B cell (primary cell): ENCODE results near the gene MAPRE2. TPM values are rescaled to one million over a fixed set of nuclear protein-coding genes. Genes with fewer than 3 reads are reported as not detected.

Experiments
- ATAC-seq: fragments of 200-7000 bp; cut with Tn5 transposase; one replicate; pipeline ENCODE4 v1.10.0; 2021; ENCODE audit warnings: low read depth, mild to moderate bottlenecking, moderate number of reproducible peaks, moderate library complexity
- CTCF ChIA-PET: fragments of 350-600 bp; sonication (Branson Sonifier 250); formaldehyde crosslinking; loops from one replicate; lab custom pipeline; 2021; ENCODE audit warnings: antibody characterized with exemption, inconsistent platforms; lab: Charles Lee
- POLR2A ChIA-PET: fragments of 350-600 bp; sonication (Branson Sonifier 250); formaldehyde crosslinking; loops from one replicate; lab custom pipeline; 2021; ENCODE audit warnings: antibody characterized with exemption; lab: Charles Lee
- DNase-seq: peaks from one replicate; pipeline ENCODE4 v3.0.0; 2013
- H2AFZ ChIP-seq: 2 replicates; pipeline ENCODE4 v1.6.1; 2012; ENCODE audit warnings: mild to moderate bottlenecking, low read depth, low read length; ENCODE audit not compliant: insufficient read depth, poor library complexity, severe bottlenecking
- H3K27ac ChIP-seq, 2 donors: 1 replicate in 1 of 2; 2 replicates in 1 of 2; pipeline ENCODE4 v1.5.1; 2012 to 2013; ENCODE audit warnings: low read length in 2 of 2, mild to moderate bottlenecking in 2 of 2, moderate library complexity in 1 of 2
- H3K27me3 ChIP-seq, 4 experiments: fragments of 200-600 bp in 1 of 4; sonication (generic) in 1 of 4; replicated peaks in 1 of 4; 1 replicate in 2 of 4; 2 replicates in 2 of 4; pipeline versions ENCODE4 v1.6.1 to v1.7.0; 2013 to 2016; ENCODE audit warnings: low read length in 3 of 4, mild to moderate bottlenecking in 2 of 4, mixed read lengths in 1 of 4, moderate library complexity in 1 of 4; ENCODE audit not compliant: insufficient read depth in 4 of 4, control insufficient read depth in 3 of 4; ENCODE audit errors: control extremely low read depth in 1 of 4
- H3K36me3 ChIP-seq, 2 experiments: replicated peaks in 1 of 2; 1 replicate in 1 of 2; 2 replicates in 1 of 2; pipeline versions ENCODE4 v1.6.1 to v1.7.1; 2013; ENCODE audit warnings: low read length in 1 of 2; ENCODE audit not compliant: insufficient read depth in 2 of 2, control insufficient read depth in 1 of 2; ENCODE audit errors: control extremely low read depth in 1 of 2, extremely low read depth in 1 of 2
- H3K4me1 ChIP-seq, 2 donors: fragments of 200-600 bp in 1 of 2; sonication (generic) in 1 of 2; 1 replicate in 1 of 2; 2 replicates in 1 of 2; pipeline versions ENCODE4 v1.5.1 to v1.6.1; 2013 to 2017; ENCODE audit warnings: low read length in 2 of 2; ENCODE audit not compliant: control insufficient read depth in 2 of 2, insufficient read depth in 2 of 2
- H3K4me2 ChIP-seq: replicated peaks from 2 replicates; pipeline ENCODE3; 2012; ENCODE audit warnings: mild to moderate bottlenecking, low read depth, low read length; ENCODE audit not compliant: poor library complexity, severe bottlenecking
- H3K4me3 ChIP-seq, 5 experiments: fragments of 200-600 bp in 1 of 5; sonication (generic) in 1 of 5; 1 replicate in 3 of 5; 2 replicates in 2 of 5; pipeline versions ENCODE4 v1.5.1 to v1.7.0; 2011 to 2016; ENCODE audit warnings: low read length in 4 of 5, mild to moderate bottlenecking in 4 of 5, low read depth in 2 of 5, control low read depth in 1 of 5, moderate library complexity in 1 of 5; ENCODE audit not compliant: insufficient read depth in 1 of 5; ENCODE audit errors: control extremely low read depth in 1 of 5, extremely low read depth in 1 of 5
- H3K79me2 ChIP-seq: fragments of 200-600 bp; sonication (generic); one replicate; pipeline ENCODE4 v1.6.0; 2016; ENCODE audit warnings: low read length; ENCODE audit not compliant: control insufficient read depth, insufficient read depth
- H3K9ac ChIP-seq: fragments of 200-600 bp; sonication (generic); 2 replicates; pipeline ENCODE4 v1.6.1; 2017; ENCODE audit warnings: mild to moderate bottlenecking, low read length, moderate library complexity
- H3K9me3 ChIP-seq, 3 donors: one replicate each; pipeline versions ENCODE4 v1.6.1 to v1.7.1; 2013; ENCODE audit warnings: low read length in 2 of 3; ENCODE audit not compliant: control insufficient read depth in 2 of 3, insufficient read depth in 1 of 3; ENCODE audit errors: control extremely low read depth in 1 of 3
- H4K20me1 ChIP-seq: 2 replicates; pipeline ENCODE4 v1.6.0; 2012; ENCODE audit warnings: mild to moderate bottlenecking, low read length; ENCODE audit not compliant: insufficient read depth, control insufficient read depth, poor library complexity, severe bottlenecking
- H3K27ac Mint-ChIP-seq: one replicate; pipeline ENCODE4 v1.8.0; 2021; ENCODE audit warnings: mixed read lengths
- H3K27me3 Mint-ChIP-seq: one replicate; pipeline ENCODE4 v1.8.0; 2021; ENCODE audit warnings: mixed read lengths
- H3K4me1 Mint-ChIP-seq: one replicate; pipeline ENCODE4 v1.8.0; 2021; ENCODE audit warnings: mixed read lengths
- H3K4me3 Mint-ChIP-seq: one replicate; pipeline ENCODE4 v1.8.0; 2021; ENCODE audit warnings: mixed read lengths
- H3K9me3 Mint-ChIP-seq: one replicate; pipeline ENCODE4 v1.8.0; 2022; ENCODE audit warnings: mixed read lengths; ENCODE audit not compliant: insufficient read depth
- EZH2 ChIP-seq: IDR thresholded peaks from 2 replicates; pipeline ENCODE4 v1.6.1; 2012; ENCODE audit warnings: borderline replicate concordance, low read depth, mild to moderate bottlenecking, moderate library complexity, low read length; ENCODE audit not compliant: insufficient read depth, poor library complexity, severe bottlenecking
- WGBS: methylation state at CpG from one replicate; pipeline ENCODE4 v1.1.5; 2013; ENCODE audit warnings: missing lambda C conversion rate; ENCODE audit not compliant: insufficient coverage; 5-methylcytosine and 5-hydroxymethylcytosine counted together
- intact Hi-C: fragments of 100-400 bp; cut with micrococcal nuclease; formaldehyde crosslinking; loops from one replicate; pipeline ENCODE4 v1.10.0; 2022
- polyA plus RNA-seq: library from polyadenylated mRNA; depleted of rRNA; stranded (reverse); fragments of >200 nt; gene quantifications from 2 replicates; pipeline ENCODE4 v1.2.3, GENCODE V29; 2012
- total RNA-seq, 2 donors: library from RNA; stranded (reverse); fragments of 120-200 nt in 1 of 2; gene quantifications; 1 replicate in 1 of 2; 2 replicates in 1 of 2; pipeline versions ENCODE4 v1.2.3 to v1.2.4, GENCODE V29; 2013 to 2022
- TF ChIP-seq, protein P1 (sequence below): fragments of 200-600 bp; IDR thresholded peaks from one replicate; pipeline ENCODE4 v1.8.0; 2022; ENCODE audit warnings: antibody characterized with exemption, mild to moderate bottlenecking

The MAPRE2 gene
- total and polyA plus RNA-seq, 2 donors (not counting 1 experiment from before 2014, with no cell fraction given), result 36.7 to 63.3 TPM

- H3K4me3 Mint-ChIP-seq, result no peak overlapping the region
- H3K9me3 Mint-ChIP-seq, result peaks cover 3% of the 10 kb centered on the region
- no peaks in the 10 kb centered on the region for H3K36me3 ChIP-seq
- H3K4me1 ChIP-seq, result peaks cover 14 to 23% of the 10 kb centered on the region in 2 donors
- no peaks in the 10 kb centered on the region for H3K27me3 ChIP-seq
- no peaks in the 10 kb centered on the region for H3K79me2 ChIP-seq
- DNase-seq (no peak), ATAC-seq (no peak)
- H3K27me3 Mint-ChIP-seq, result no peaks in the 10 kb centered on the region
- H3K4me1 Mint-ChIP-seq, result peaks cover 23% of the 10 kb centered on the region
- intact Hi-C loops, result loop anchor here (2.0 to 10.0 kb wide), 3 partner anchors 16 to 800 kb away; partner anchors contain the start of gene RMP24
- peak overlapping the region; percentile 53 for H3K4me2 ChIP-seq
- H4K20me1 ChIP-seq, result no peaks in the 10 kb centered on the region
- WGBS, result no CpG with 5 or more reads among the region's 2 CpGs
- H3K9me3 ChIP-seq, result peaks cover 0 to 1% (median 0%) of the 10 kb centered on the region in 3 donors
- TF ChIP-seq, protein P1, sequence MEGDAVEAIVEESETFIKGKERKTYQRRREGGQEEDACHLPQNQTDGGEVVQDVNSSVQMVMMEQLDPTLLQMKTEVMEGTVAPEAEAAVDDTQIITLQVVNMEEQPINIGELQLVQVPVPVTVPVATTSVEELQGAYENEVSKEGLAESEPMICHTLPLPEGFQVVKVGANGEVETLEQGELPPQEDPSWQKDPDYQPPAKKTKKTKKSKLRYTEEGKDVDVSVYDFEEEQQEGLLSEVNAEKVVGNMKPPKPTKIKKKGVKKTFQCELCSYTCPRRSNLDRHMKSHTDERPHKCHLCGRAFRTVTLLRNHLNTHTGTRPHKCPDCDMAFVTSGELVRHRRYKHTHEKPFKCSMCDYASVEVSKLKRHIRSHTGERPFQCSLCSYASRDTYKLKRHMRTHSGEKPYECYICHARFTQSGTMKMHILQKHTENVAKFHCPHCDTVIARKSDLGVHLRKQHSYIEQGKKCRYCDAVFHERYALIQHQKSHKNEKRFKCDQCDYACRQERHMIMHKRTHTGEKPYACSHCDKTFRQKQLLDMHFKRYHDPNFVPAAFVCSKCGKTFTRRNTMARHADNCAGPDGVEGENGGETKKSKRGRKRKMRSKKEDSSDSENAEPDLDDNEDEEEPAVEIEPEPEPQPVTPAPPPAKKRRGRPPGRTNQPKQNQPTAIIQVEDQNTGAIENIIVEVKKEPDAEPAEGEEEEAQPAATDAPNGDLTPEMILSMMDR, result no peak
- TF ChIP-seq EZH2, result no peak
- ChIA-PET POLR2A (interaction anchor here (0.6 kb wide), 1 partner anchor 65 kb away, joined by 6 read pairs; no protein-coding TSS in a partner anchor), CTCF (interaction anchor here (0.8 kb wide), 1 partner anchor 147 kb away, joined by 4 read pairs; no protein-coding TSS in a partner anchor)
- H2AFZ ChIP-seq, result no peak overlapping the region
- no peak overlapping the region for H3K4me3 ChIP-seq
- no peak overlapping the region for H3K27ac Mint-ChIP-seq
- H3K27ac ChIP-seq, result no peak overlapping the region
- no peak overlapping the region for H3K9ac ChIP-seq
Measured at GRCh38 chr18:35174745-35175144, 133.5 kb downstream of the MAPRE2 start.

GRCh38 chr18:35176925-35177324 lies 135.7 kb downstream of the MAPRE2 start:
- Histone ChIP-seq H3K27ac (no peak overlapping the region), H3K36me3 (no peaks in the 10 kb centered on the region), H3K4me2 (no peak overlapping the region), H3K79me2 (no peaks in the 10 kb centered on the region), H4K20me1 (no peaks in the 10 kb centered on the region), H3K4me3 (no peak overlapping the region), H2AFZ (no peak overlapping the region), H3K9ac (no peak overlapping the region), H3K9me3 (no peaks in the 10 kb centered on the region), H3K27me3 (no peaks in the 10 kb centered on the region), H3K4me1 (peaks cover 31 to 33% of the 10 kb centered on the region in 2 donors)
- Mint-ChIP-seq H3K9me3 (peaks cover 3% of the 10 kb centered on the region), H3K27ac (no peak overlapping the region), H3K27me3 (no peaks in the 10 kb centered on the region), H3K4me3 (no peak overlapping the region), H3K4me1 (peaks cover 30% of the 10 kb centered on the region)
- ATAC-seq (no peak), DNase-seq (no peak)
- POLR2A ChIA-PET, result no interaction called here
- WGBS, result no CpG with 5 or more reads among the region's 3 CpGs
- intact Hi-C loops, result loop anchor here (10.0 kb wide), 2 partner anchors 58 to 798 kb away; partner anchors contain the start of gene RMP24
- CTCF ChIA-PET, result interaction anchor here (0.6 kb wide), 1 partner anchor 70 kb away, joined by 3 read pairs; no protein-coding TSS in a partner anchor
- TF ChIP-seq EZH2, result no peak
- TF ChIP-seq, protein P1, result no peak
